HG03558 (cell line): ENCODE measurements around the gene TTC24.
"Not testable (repeated sequence)": the region's sequence is repeated elsewhere in the genome, so short reads cannot be mapped to it uniquely, and the experiment has no call there.

Source experiments
- ATAC-seq: cut with Tn5 transposase; IDR thresholded peaks from one replicate; pipeline ENCODE4 v1.9.1; 2021; ENCODE audit warnings: moderate number of reproducible peaks; ENCODE audit not compliant: unreplicated experiment; ENCODE audit errors: extremely low read depth

The TTC24 gene

GRCh38 chr1:156584813-156585212 is 5.3 kb downstream of the TTC24 start:
- ATAC-seq: no peak

- no peak for ATAC-seq
Observed at GRCh38 chr1:156586323-156586722, 6.8 kb downstream of the TTC24 start.

GRCh38 chr1:156586892-156587477 is 7.5 kb downstream of the TTC24 start:
- no peak for ATAC-seq

GRCh38 chr1:156587927-156588326 is 8.4 kb downstream of the TTC24 start:
- ATAC-seq: not testable (repeated sequence)

GRCh38 chr1:156589546-156589945 is 10.0 kb downstream of the TTC24 start:
- no peak for ATAC-seq

GRCh38 chr1:156590326-156591180 is 11.0 kb downstream of the TTC24 start:
- ATAC-seq: no peak

- no peak for ATAC-seq
Observed at GRCh38 chr1:156591181-156591431, 11.6 kb downstream of the TTC24 start.

- no peak for ATAC-seq
Observed at GRCh38 chr1:156591432-156592157, 12.1 kb downstream of the TTC24 start, which contains the start of gene NAXE. TSS of gene NAXE (plus strand) at chr1:156591776. CDS start at chr1:156591805, 29 bp downstream.

- ATAC-seq: no peak
Observed at GRCh38 chr1:156592158-156592909, 12.8 kb downstream of the TTC24 start.

GRCh38 chr1:156592910-156593660 is 13.6 kb downstream of the TTC24 start:
- ATAC-seq: no peak

GRCh38 chr1:156593661-156593989 is 14.1 kb downstream of the TTC24 start:
- no peak for ATAC-seq

- ATAC-seq: no peak
Observed at GRCh38 chr1:156594190-156594589, 14.7 kb downstream of the TTC24 start.

GRCh38 chr1:156595016-156595415 is 15.5 kb downstream of the TTC24 start:
- no peak for ATAC-seq

- ATAC-seq: no peak
Observed at GRCh38 chr1:156596426-156596825, 16.9 kb downstream of the TTC24 start.

GRCh38 chr1:156598125-156598524 is 18.6 kb downstream of the TTC24 start:
- ATAC-seq: no peak

GRCh38 chr1:156598731-156599432 is 19.4 kb downstream of the TTC24 start:
- no peak for ATAC-seq

GRCh38 chr1:156599811-156600210 is 20.3 kb downstream of the TTC24 start:
- no peak for ATAC-seq

- no peak for ATAC-seq
Observed at GRCh38 chr1:156600733-156601121, 21.2 kb downstream of the TTC24 start.

- ATAC-seq: no peak
Observed at GRCh38 chr1:156601122-156601830, 21.8 kb downstream of the TTC24 start, which contains the start of gene GPATCH4. TSS of gene GPATCH4 (minus strand) at chr1:156601479.
